ENCODE measurements around the gene ARHGDIA.

Gene ARHGDIA

GRCh38 chr17:81911277-81911961 lies 40.3 kb upstream of the ARHGDIA start, which contains the start of gene PCYT2:
Gene PCYT2 (minus strand): TSS chr17:81911399. CDS start chr17:81911355, 44 bp downstream.
- no peak for TF ChIP-seq CTCF (IDR thresholded peaks at IDR 0.05; ENCODE audit: low read depth, low read length, missing control alignments)
- in situ Hi-C loops (cut with HindIII; ENCODE audit: low pct_ligation_motif_present, low sequenced_read_pairs) = no loop called here
- peaks cover 37% of the 10 kb centered on the region for H3K36me3 ChIP-seq (replicated peaks)
- no peaks in the 10 kb centered on the region for H3K27me3 ChIP-seq (replicated peaks)
- H3K4me3 ChIP-seq (ENCODE audit: low read depth, low read length) = peak within 1 kb of the TSS; percentile 74
- DNase-seq = peak; percentile 62
- H3K27ac ChIP-seq = no peak within 1 kb of the TSS

- Histone ChIP-seq H3K27ac (no peak overlapping the region), H3K36me3 (replicated peaks) (peaks cover 36% of the 10 kb centered on the region), H3K4me3 (ENCODE audit: low read depth, low read length) (peak overlapping the region; percentile 74), H3K27me3 (replicated peaks) (no peaks in the 10 kb centered on the region)
- DNase-seq = no peak
- no peak for TF ChIP-seq CTCF (IDR thresholded peaks at IDR 0.05; ENCODE audit: low read depth, low read length, missing control alignments)
- in situ Hi-C loops (cut with HindIII; ENCODE audit: low pct_ligation_motif_present, low sequenced_read_pairs) = no loop called here
These were observed 39.7 kb upstream of the ARHGDIA start for GRCh38 chr17:81910840-81911276.

- in situ Hi-C loops (cut with HindIII; ENCODE audit: low pct_ligation_motif_present, low sequenced_read_pairs) = no loop called here
- no peak for TF ChIP-seq CTCF (IDR thresholded peaks at IDR 0.05; ENCODE audit: low read depth, low read length, missing control alignments)
- peaks cover 30% of the 10 kb centered on the region for H3K36me3 ChIP-seq (replicated peaks)
- DNase-seq = no peak
- no peak overlapping the region for H3K27ac ChIP-seq
- H3K4me3 ChIP-seq (ENCODE audit: low read depth, low read length) = peak overlapping the region; percentile 74
- H3K27me3 ChIP-seq (replicated peaks) = no peaks in the 10 kb centered on the region
These were observed 39.1 kb upstream of the ARHGDIA start for GRCh38 chr17:81909966-81910839.

- Histone ChIP-seq H3K4me3 (ENCODE audit: low read depth, low read length) (no peak overlapping the region), H3K27me3 (replicated peaks) (no peaks in the 10 kb centered on the region), H3K27ac (no peak overlapping the region), H3K36me3 (replicated peaks) (peaks cover 25% of the 10 kb centered on the region)
- no peak for DNase-seq
- no peak for TF ChIP-seq CTCF (IDR thresholded peaks at IDR 0.05; ENCODE audit: low read depth, low read length, missing control alignments)
- in situ Hi-C loops (cut with HindIII; ENCODE audit: low pct_ligation_motif_present, low sequenced_read_pairs) = no loop called here
These were observed 38.1 kb upstream of the ARHGDIA start for GRCh38 chr17:81909231-81909630.

- DNase-seq = no peak
- TF ChIP-seq CTCF (IDR thresholded peaks at IDR 0.05; ENCODE audit: low read depth, low read length, missing control alignments) = no peak
- in situ Hi-C loops (cut with HindIII; ENCODE audit: low pct_ligation_motif_present, low sequenced_read_pairs) = no loop called here
- H3K36me3 ChIP-seq (replicated peaks) = peaks cover 21% of the 10 kb centered on the region
- no peak overlapping the region for H3K4me3 ChIP-seq (ENCODE audit: low read depth, low read length)
- no peaks in the 10 kb centered on the region for H3K27me3 ChIP-seq (replicated peaks)
- no peak overlapping the region for H3K27ac ChIP-seq
These were observed 37.7 kb upstream of the ARHGDIA start for GRCh38 chr17:81908793-81909192.

Data from brain microvascular endothelial cell (primary cell).